GM23248 (cell line): ENCODE measurements around the gene SSMEM1.

ENCODE experiments used
- EZH2 ChIP-seq: fragments of 200-600 bp; sonication (generic); IDR thresholded peaks from 2 replicates; pipeline ENCODE4 v1.6.1; 2018; ENCODE audit warnings: antibody characterized with exemption, mild to moderate bottlenecking; ENCODE audit not compliant: insufficient read depth, poor library complexity, severe bottlenecking
- EZH2phosphoT487 ChIP-seq: fragments of 200-600 bp; sonication (generic); IDR thresholded peaks from 2 replicates; pipeline ENCODE4 v1.6.1; 2018; ENCODE audit warnings: antibody characterized with exemption, moderate library complexity, mild to moderate bottlenecking, low read depth; ENCODE audit not compliant: insufficient read depth

DNA sequence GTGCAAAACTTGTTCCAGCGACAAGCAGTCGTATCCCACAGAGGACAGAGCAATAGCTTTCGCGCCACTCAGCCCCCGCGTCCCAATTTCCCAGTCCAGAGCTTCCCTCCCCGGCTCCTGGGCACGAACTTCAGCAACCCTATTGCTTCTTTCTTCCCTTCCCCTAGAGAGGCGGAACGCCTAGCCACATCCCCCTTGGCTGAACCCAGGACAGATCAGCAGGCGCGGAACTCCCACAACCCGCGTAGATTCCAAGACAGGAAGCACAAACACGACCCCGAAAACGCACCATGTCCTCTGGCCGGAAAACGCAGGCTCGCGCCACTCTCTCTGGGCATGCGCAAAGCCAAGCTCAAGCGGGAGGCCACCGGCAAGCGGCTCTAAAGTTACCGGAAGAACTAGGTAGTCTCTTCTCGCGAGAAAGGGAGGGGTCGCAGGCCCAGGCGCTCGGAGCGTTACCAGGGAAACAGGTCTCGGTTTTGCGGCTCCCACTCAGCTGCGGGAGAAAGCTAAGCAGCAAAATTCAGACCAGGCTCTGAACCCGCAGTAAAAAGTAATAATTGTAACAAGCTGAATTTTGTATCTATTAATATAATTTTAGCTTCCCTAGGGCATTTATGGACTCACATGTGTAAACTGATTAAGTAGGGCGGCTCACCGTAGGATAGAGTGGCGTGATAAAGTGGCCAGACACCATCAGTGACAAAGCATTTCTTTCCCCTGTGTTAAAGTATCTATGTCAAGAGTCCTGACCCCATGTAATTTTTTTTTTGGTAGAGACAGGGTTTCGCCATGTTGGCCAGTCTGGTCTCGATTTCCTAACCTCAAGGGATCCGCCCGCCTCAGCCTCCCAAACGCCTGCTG lies 2.3 kb upstream of the SSMEM1 start, which contains the start of gene TMEM209:
- TF ChIP-seq EZH2: no peak
- no peak for TF ChIP-seq EZH2phosphoT487
